ENCODE measurements around the gene CDCA3. TPM values are rescaled to one million over a fixed set of nuclear protein-coding genes. Genes with fewer than 3 reads are reported as not detected.

The CDCA3 gene
- total and polyA plus RNA-seq, 2 of the 13 experiments (the other 11 are each of a cell fraction or from before 2014, with no cell fraction given): 32.7 to 56.5 TPM

DNA sequence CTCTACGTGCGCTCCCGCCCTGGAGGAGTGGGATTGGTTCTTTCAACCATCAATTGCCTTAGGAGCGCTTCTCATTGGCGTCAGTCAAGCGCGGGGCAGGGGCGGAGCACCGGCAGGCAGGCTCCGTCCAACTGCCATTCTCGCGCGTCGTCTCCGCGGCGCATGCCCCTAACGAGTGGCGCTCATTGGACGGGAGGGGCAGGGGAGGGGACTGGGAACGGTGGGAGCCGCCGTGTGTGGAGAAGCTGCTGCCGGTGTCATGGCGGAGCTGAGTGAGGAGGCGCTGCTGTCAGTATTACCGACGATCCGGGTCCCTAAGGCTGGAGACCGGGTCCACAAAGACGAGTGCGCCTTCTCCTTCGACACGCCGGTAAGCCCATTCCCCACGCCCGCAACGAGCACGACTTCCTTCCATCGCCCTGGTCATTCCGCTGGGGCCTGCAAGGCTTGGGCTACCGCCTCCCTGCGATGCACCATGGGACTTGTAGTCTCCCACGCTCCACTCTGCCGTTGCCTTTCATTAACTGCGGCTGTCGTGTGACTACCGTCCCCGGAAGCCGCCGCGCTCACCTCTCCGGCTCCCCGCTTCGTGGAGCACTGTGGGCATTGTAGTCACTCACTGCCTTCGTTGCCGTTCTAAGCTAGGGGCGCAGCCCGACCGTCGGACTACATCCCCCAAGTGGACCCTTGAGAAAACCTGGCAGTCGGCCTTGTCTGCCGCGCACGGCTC lies 1.0 kb upstream of the CDCA3 start, which contains the start of gene USP5 (continued):
- TF ChIP-seq, protein P1, sequence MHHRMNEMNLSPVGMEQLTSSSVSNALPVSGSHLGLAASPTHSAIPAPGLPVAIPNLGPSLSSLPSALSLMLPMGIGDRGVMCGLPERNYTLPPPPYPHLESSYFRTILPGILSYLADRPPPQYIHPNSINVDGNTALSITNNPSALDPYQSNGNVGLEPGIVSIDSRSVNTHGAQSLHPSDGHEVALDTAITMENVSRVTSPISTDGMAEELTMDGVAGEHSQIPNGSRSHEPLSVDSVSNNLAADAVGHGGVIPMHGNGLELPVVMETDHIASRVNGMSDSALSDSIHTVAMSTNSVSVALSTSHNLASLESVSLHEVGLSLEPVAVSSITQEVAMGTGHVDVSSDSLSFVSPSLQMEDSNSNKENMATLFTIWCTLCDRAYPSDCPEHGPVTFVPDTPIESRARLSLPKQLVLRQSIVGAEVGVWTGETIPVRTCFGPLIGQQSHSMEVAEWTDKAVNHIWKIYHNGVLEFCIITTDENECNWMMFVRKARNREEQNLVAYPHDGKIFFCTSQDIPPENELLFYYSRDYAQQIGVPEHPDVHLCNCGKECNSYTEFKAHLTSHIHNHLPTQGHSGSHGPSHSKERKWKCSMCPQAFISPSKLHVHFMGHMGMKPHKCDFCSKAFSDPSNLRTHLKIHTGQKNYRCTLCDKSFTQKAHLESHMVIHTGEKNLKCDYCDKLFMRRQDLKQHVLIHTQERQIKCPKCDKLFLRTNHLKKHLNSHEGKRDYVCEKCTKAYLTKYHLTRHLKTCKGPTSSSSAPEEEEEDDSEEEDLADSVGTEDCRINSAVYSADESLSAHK (CRISPR knock-in tag; IDR thresholded peaks at IDR 0.05; ENCODE audit: borderline replicate concordance): no peak
- peak; percentile 70; the same call in 1 of the 2 replicates for TF ChIP-seq KDM5B (CRISPR knock-in tag; IDR thresholded peaks at IDR 0.05; ENCODE audit: borderline replicate concordance)
- TF ChIP-seq, protein P2, sequence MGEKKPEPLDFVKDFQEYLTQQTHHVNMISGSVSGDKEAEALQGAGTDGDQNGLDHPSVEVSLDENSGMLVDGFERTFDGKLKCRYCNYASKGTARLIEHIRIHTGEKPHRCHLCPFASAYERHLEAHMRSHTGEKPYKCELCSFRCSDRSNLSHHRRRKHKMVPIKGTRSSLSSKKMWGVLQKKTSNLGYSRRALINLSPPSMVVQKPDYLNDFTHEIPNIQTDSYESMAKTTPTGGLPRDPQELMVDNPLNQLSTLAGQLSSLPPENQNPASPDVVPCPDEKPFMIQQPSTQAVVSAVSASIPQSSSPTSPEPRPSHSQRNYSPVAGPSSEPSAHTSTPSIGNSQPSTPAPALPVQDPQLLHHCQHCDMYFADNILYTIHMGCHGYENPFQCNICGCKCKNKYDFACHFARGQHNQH (CRISPR knock-in tag; IDR thresholded peaks at IDR 0.05): no peak; the same call in 1 of the 2 replicates
- TF ChIP-seq ZNF615 (CRISPR knock-in tag; IDR thresholded peaks at IDR 0.05; ENCODE audit: borderline replicate concordance): no peak
- peak; percentile 73 for TF ChIP-seq KAT8 (CRISPR knock-in tag; IDR thresholded peaks at IDR 0.05)
- TF ChIP-seq, protein P3, sequence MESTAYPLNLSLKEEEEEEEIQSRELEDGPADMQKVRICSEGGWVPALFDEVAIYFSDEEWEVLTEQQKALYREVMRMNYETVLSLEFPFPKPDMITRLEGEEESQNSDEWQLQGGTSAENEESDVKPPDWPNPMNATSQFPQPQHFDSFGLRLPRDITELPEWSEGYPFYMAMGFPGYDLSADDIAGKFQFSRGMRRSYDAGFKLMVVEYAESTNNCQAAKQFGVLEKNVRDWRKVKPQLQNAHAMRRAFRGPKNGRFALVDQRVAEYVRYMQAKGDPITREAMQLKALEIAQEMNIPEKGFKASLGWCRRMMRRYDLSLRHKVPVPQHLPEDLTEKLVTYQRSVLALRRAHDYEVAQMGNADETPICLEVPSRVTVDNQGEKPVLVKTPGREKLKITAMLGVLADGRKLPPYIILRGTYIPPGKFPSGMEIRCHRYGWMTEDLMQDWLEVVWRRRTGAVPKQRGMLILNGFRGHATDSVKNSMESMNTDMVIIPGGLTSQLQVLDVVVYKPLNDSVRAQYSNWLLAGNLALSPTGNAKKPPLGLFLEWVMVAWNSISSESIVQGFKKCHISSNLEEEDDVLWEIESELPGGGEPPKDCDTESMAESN (CRISPR knock-in tag; conservative IDR thresholded peaks at IDR 0.05): peak; percentile 23; the same call in 1 of the 2 replicates
- TF ChIP-seq ZNF205 (CRISPR knock-in tag; IDR thresholded peaks at IDR 0.05): no peak
- TF ChIP-seq ZNF564 (CRISPR knock-in tag; IDR thresholded peaks at IDR 0.05): no peak
- TF ChIP-seq JUNB (CRISPR knock-in tag; IDR thresholded peaks at IDR 0.05; ENCODE audit: borderline replicate concordance): no peak
- TF ChIP-seq, protein P4, sequence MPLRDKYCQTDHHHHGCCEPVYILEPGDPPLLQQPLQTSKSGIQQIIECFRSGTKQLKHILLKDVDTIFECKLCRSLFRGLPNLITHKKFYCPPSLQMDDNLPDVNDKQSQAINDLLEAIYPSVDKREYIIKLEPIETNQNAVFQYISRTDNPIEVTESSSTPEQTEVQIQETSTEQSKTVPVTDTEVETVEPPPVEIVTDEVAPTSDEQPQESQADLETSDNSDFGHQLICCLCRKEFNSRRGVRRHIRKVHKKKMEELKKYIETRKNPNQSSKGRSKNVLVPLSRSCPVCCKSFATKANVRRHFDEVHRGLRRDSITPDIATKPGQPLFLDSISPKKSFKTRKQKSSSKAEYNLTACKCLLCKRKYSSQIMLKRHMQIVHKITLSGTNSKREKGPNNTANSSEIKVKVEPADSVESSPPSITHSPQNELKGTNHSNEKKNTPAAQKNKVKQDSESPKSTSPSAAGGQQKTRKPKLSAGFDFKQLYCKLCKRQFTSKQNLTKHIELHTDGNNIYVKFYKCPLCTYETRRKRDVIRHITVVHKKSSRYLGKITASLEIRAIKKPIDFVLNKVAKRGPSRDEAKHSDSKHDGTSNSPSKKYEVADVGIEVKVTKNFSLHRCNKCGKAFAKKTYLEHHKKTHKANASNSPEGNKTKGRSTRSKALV (CRISPR knock-in tag; IDR thresholded peaks at IDR 0.05): no peak
- TF ChIP-seq TBX3 (IDR thresholded peaks at IDR 0.05; ENCODE audit: borderline replicate concordance): 0 out of 2 replicates have a peak, but pooled peaks have one; percentile 8
- peak; percentile 57; the same call in 1 of the 2 replicates for TF ChIP-seq ZNF33B (CRISPR knock-in tag; IDR thresholded peaks at IDR 0.05)
- TF ChIP-seq, protein P5, sequence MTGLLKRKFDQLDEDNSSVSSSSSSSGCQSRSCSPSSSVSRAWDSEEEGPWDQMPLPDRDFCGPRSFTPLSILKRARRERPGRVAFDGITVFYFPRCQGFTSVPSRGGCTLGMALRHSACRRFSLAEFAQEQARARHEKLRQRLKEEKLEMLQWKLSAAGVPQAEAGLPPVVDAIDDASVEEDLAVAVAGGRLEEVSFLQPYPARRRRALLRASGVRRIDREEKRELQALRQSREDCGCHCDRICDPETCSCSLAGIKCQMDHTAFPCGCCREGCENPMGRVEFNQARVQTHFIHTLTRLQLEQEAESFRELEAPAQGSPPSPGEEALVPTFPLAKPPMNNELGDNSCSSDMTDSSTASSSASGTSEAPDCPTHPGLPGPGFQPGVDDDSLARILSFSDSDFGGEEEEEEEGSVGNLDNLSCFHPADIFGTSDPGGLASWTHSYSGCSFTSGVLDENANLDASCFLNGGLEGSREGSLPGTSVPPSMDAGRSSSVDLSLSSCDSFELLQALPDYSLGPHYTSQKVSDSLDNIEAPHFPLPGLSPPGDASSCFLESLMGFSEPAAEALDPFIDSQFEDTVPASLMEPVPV (CRISPR knock-in tag; IDR thresholded peaks at IDR 0.05): no peak
- TF ChIP-seq REPIN1 (CRISPR knock-in tag; IDR thresholded peaks at IDR 0.05; ENCODE audit: borderline replicate concordance, low read depth): no peak; the same call in 1 of the 2 replicates

All from HepG2 (cell line).